ES-I3 (cell line): ENCODE measurements around the gene RSRC1.
"Not testable (repeated sequence)": the region's sequence is repeated elsewhere in the genome, so short reads cannot be mapped to it uniquely, and the experiment has no call there.

Source experiments
- H3K36me3 ChIP-seq: 2 replicates; pipeline ENCODE4 v1.6.1; 2013; ENCODE audit warnings: mild to moderate bottlenecking, low read length, control low read depth, moderate library complexity; ENCODE audit not compliant: insufficient read depth
- H3K4me1 ChIP-seq: 2 replicates; pipeline ENCODE4 v1.6.1; 2013; ENCODE audit warnings: mild to moderate bottlenecking, control low read depth, low read length; ENCODE audit not compliant: insufficient read depth
- H3K9ac ChIP-seq: 2 replicates; pipeline ENCODE4 v1.6.1; 2013; ENCODE audit warnings: low read depth, mild to moderate bottlenecking, low read length, moderate library complexity
- H3K9me3 ChIP-seq: 2 replicates; pipeline ENCODE4 v1.6.1; 2013; ENCODE audit warnings: mild to moderate bottlenecking, low read length, moderate library complexity; ENCODE audit not compliant: control insufficient read depth, insufficient read depth

Gene RSRC1, protein sequence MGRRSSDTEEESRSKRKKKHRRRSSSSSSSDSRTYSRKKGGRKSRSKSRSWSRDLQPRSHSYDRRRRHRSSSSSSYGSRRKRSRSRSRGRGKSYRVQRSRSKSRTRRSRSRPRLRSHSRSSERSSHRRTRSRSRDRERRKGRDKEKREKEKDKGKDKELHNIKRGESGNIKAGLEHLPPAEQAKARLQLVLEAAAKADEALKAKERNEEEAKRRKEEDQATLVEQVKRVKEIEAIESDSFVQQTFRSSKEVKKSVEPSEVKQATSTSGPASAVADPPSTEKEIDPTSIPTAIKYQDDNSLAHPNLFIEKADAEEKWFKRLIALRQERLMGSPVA

DNA sequence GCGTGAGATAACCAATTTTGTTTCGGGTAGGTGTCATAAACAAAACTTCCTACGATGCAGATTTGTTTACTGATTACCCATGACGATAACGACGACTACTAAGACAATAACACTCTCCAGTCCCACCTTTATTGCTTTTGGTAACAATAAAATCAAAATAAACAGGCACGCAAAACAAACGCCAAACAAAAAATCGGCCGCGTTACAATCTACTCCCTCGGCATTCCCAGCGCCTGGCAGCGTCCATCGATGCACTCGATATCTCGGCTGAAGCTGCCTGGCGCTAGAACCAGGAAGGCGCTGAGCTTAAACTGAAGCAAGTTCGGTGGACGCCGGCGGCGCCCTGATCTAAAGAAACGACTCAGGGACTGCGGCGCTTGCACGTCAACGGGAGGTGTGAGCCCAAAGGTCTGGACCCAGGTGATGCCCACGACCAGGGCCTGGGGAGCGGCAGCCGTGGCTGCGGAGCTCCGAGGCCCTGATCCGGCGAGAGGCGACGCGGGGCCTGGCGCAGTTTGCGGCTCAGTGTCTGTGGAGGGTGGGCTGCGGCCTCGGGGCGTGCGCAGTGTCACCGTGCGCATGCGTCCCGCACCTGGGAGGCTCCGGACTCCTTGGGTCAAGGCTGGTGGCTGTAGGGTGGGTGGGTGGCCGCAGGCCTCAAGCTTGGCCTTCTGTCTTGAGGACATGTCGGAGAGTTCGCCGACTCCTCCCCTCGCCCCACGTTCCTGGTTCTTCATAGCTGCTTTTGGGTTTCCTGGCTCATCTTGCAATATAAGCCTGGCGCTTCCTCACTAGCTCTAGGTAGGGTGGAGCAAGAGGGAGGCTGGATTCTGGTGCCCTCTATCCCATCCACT, at the start of gene RSRC1:
Gene RSRC1 (plus strand): TSS at position 286 of the 854 bp plus-strand sequence. CDS start 12,016 bp downstream, outside the sequence.
- Histone ChIP-seq H3K9me3 (no peaks in the 10 kb centered on the region), H3K4me1 (peaks cover 4% of the 10 kb centered on the region; the same call in 1 of the 2 replicates), H3K36me3 (no peaks in the 10 kb centered on the region)

DNA sequence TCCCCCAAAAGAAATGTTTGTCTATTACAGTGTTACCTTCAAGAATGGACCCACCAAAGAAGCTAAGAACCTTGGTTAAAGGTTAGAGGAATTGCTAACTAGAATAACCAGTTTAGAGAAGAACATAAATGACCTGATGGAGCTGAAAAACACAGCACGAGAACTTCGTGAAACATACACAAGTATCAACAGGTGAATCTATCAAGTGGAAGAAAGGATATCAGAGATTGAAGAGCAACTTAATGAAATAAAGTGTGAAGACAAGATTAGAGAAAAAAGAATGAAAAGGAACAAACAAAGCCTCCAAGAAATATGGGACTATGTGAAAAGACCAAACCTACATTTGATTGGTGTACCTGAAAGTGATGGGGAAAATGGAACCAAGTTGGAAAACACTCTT, 44.3 kb upstream of the RSRC1 start:
- H3K4me1 ChIP-seq, H3K36me3 ChIP-seq, H3K9ac ChIP-seq, H3K9me3 ChIP-seq: not testable (repeated sequence)

More for the DNA sequence above, at the start of gene RSRC1:
- peak within 1 kb of the TSS; percentile 88 for H3K9ac ChIP-seq

DNA sequence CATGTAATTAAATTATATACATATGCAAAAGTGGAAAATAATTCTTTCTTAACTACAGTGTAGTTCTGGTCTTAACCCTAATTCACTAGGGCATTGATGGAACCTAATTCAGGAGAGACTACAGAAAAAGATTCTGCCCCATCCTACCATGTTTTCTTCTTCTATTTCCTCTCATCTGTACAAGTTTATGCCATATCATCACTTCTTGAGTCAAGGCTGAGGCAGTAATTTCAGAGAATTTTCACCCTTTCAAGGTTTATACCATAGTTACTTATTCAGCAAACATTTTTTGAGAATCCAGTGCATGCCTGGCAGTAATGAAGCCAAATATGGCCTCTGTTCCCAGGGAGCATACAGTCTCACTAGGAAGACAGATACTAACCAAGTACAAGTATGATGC, 37.1 kb upstream of the RSRC1 start:
- Histone ChIP-seq H3K9ac (no peak overlapping the region), H3K36me3 (no peaks in the 10 kb centered on the region), H3K4me1 (no peaks in the 10 kb centered on the region), H3K9me3 (no peaks in the 10 kb centered on the region)

DNA sequence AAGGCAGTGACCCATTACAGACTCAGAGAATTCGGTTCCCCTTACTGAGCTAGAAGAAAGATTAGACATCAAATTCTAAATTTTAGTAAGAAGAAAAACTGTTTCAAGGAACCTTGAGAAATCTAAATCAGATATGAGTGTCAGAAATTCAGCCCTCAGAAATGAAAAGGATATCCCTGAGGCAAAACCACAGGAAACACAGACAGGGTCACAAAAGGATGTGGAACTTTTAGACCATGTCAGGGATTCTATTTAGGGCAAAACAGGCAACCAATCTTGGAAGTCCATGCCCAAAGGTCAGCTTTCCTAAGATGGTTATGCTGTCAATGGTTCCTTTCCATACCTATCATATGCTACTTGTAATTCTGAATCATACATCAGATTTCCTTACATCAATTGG, 35.3 kb upstream of the RSRC1 start:
- no peak overlapping the region for H3K9ac ChIP-seq
- no peaks in the 10 kb centered on the region for H3K36me3 ChIP-seq
- H3K4me1 ChIP-seq = no peaks in the 10 kb centered on the region
- no peaks in the 10 kb centered on the region for H3K9me3 ChIP-seq

DNA sequence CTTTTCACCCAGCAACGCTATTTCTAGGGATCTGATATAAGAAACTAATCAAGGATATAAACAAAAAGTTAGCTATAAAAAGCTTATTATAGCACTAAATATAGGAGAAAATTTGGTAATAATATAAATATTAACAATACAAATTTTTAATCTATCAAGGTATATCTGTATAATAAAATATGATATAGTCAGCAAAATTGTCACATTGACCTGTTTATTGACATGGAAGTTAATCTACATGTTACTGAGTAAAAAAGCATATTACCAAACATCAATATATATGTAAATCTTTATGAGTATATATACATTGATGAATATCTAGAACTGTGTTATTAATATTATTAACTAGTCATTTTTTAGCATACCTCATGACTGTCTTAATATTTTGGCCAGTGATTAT, 30.3 kb upstream of the RSRC1 start:
- no peak overlapping the region for H3K9ac ChIP-seq
- no peaks in the 10 kb centered on the region for H3K9me3 ChIP-seq
- H3K4me1 ChIP-seq = no peaks in the 10 kb centered on the region
- H3K36me3 ChIP-seq = no peaks in the 10 kb centered on the region

DNA sequence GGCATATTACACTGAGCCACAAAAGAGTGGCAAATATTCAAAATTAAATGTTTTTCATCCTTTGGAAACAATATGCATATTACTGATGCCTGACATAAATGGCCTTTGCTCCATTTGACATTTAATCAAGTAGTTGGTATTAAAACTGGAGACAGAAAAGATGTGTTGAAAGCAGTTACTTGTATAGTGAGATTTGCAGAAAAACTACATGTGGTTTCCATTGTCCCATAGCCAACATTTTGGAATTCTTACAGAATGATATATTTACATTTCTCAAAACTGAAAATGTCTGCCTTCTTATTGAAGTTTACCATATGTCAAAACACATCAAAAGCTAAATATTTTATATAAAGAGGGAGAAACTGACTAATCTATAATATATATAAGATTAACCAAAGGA, 25.2 kb upstream of the RSRC1 start:
- H3K36me3 ChIP-seq = no peaks in the 10 kb centered on the region
- no peak overlapping the region for H3K9ac ChIP-seq
- H3K4me1 ChIP-seq = no peaks in the 10 kb centered on the region
- no peaks in the 10 kb centered on the region for H3K9me3 ChIP-seq

DNA sequence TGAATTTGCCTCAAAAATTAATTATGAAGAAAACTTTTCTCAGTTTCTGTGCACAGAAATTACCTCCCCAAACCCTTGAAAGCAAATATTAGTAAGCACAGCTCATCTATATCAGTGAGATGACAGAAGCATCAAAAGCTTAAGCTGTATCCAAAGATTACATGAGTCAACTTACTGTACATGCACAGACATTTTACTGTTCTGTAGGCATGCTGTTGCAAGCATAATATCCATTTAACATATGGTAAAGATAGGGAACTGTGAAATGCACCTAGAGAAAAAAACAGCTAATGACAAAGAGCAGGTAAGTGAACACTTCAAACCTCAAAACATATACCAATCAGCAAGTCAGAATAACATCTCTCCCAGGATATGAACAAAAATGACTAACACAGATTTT, 24.5 kb upstream of the RSRC1 start:
- no peaks in the 10 kb centered on the region for H3K9me3 ChIP-seq
- no peak overlapping the region for H3K9ac ChIP-seq
- no peaks in the 10 kb centered on the region for H3K4me1 ChIP-seq
- no peaks in the 10 kb centered on the region for H3K36me3 ChIP-seq

DNA sequence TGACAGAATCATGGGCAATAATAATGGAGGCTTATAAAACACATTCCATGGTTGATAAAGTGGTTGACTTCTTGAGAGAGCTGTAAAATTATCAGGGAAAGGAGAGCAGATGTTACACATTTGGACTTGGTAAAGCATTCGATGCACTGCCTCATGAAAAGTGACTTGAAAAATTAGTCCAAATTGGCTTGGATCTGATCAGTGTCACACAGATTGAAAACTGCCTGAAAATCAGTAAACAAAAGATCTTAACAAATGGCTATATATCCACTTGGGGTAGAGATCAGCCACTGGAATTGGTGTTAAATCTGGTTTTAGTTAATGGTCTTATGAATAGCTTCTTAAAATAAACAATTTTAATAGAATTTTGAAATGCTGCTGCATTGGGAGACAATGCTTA, 24.0 kb upstream of the RSRC1 start:
- Histone ChIP-seq H3K9me3 (no peaks in the 10 kb centered on the region), H3K36me3 (no peaks in the 10 kb centered on the region), H3K4me1 (no peaks in the 10 kb centered on the region), H3K9ac (no peak overlapping the region)

DNA sequence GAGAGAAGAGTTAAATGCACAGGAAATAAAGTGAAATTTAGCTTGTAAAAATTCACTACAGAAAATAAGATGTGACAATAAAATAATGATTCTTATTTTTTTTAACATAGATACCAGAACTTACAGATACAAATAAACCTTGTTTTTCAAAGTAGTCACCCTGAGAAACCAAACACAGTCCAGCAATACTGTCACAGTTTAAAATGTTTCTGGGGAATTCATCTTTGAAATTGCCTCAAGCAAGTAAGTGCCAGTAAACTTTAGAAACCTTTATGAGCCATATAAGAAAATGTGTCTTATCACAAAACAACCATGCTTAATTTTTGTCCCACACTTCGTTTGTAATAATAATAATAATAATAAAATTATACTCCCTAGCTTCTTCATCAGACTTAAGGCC, 23.5 kb upstream of the RSRC1 start:
- Histone ChIP-seq H3K36me3 (no peaks in the 10 kb centered on the region), H3K9ac (no peak overlapping the region), H3K4me1 (no peaks in the 10 kb centered on the region), H3K9me3 (no peaks in the 10 kb centered on the region)

DNA sequence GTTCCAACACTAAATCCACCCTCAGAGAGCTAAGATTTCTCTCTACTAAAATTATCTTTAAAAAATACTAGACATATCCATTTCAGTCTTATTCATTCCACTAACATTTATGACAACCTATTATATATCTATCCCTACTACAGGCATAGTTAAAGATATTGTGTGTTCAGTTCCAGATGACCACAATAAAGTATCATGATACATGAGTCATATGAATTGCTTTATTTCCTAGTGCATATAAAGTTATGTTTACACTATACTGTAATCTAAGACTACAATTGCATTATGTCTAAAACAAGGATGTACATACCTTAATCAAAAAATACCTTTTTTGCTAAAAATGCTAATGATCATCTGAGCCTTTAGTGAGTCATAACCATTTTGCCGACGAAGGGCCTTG, 23.1 kb upstream of the RSRC1 start:
- Histone ChIP-seq H3K4me1 (no peaks in the 10 kb centered on the region), H3K9ac (no peak overlapping the region), H3K36me3 (no peaks in the 10 kb centered on the region), H3K9me3 (no peaks in the 10 kb centered on the region)

DNA sequence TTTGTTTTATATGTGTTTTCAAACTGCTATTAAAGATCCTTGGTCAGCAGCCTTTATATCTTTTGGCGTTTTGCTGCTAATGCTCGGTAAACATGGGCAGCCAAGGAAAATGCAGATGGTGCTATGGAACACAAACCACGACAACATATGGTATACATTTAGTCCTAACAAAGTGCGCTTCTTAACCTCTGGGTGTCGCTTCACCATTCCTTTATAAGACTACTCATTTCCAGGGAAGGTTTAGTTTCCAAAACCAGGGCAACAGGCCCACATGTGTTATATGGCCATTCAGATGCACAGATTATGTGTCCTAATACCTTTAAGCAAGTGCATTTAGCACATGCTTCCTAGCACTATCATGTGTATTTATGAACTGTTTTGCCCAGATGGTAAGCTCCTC, 18.4 kb upstream of the RSRC1 start:
- Histone ChIP-seq H3K9me3 (no peaks in the 10 kb centered on the region), H3K4me1 (no peaks in the 10 kb centered on the region), H3K9ac (no peak overlapping the region), H3K36me3 (no peaks in the 10 kb centered on the region)

DNA sequence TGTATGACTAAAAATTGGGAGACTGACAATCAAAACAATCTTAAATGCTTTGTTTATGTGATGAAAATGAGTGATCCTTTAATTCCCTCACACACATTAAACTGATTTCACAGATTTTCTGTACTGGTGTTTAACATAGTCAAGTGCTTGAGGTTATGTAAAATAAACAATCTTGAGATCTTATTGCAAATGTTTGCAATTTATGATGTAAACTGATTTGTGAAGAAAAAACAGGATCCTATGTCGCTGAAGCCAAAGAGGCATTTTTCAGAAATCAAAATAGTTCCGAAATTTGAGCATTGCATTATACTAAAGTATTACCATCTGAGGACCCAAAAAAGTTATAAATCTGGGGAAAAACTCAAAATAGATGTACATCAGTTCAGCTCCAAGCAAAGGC, 16.4 kb upstream of the RSRC1 start:
- Histone ChIP-seq H3K9me3 (no peaks in the 10 kb centered on the region), H3K4me1 (no peaks in the 10 kb centered on the region), H3K9ac (no peak overlapping the region), H3K36me3 (no peaks in the 10 kb centered on the region)

DNA sequence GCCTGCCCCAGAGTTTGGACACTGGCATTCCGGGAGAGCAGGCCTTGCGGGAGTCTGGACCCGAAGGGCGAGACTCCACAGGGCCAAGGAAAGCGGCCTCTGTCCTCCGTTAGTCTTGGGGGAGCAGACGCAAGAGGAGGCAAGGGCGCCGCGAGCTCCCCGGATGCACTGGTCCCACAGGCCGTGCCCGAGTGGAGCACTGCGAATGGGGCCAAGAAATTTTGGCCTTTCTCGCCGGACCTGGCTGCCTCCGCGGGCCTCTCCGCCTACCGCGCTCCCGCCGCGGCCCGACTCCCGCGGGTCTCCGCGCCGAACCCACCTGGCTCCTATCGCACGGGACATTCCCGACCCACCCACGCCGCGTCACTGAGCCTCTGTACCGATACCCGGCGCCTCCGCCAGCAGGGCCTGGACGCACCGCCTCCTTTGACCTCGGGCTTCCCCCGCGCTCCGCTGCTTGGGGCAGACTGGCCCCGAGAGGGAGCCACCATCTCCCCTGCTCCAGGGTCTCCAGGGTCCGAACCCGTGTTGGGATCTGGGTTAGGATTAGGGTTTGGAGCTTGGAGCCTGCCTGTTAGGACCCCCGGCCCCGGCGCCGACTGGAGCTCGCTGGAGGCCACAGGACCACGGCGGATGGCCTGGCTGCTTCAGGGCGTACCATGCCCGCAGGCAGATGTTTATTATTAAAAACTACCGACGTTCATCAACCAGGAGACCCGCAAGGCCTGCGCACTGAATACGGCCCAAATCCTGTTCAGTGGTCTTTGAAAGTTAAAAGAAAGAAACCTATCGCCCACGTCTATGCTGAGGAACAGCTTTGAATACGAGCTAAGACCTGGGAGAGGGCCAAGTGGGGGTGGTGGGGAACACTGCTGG, 15.4 kb upstream of the RSRC1 start:
- Histone ChIP-seq H3K4me1 (no peaks in the 10 kb centered on the region; the same call in 1 of the 2 replicates), H3K9me3 (no peaks in the 10 kb centered on the region), H3K36me3 (no peaks in the 10 kb centered on the region), H3K9ac (peak overlapping the region; percentile 46; the same call in 1 of the 2 replicates)

DNA sequence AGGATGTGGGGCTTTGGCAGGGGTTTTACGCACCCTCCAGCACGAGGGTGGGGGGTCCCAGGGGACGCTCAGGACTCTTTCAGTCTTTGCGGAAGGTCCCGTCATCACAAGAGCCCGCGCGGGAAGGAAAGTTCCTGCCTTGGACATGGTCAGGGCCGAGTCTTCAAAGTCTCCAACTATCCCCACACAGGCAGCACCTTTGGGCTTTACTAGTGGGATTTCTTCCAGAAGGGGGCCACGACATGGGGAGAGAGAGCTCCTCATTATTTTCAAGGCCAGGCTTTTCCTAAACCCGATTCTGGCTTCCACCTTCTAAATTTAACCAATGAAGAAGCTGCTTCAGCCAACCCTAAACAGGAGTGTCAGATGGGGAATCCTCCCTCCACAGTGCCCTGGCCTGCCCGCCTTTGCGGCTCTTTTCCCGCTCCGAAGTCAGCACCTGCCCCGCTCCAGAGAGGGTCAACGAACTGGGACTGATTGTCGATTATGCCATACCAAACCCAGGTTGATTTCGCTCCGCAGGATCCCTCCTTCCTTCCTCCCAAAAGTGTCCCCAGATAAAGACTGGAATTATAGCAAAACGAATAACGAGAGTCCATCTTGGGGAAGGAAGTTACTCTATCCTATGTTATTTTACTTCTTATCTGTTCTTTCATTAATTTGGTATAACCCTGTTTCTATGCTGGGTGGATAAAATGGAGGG, 14.6 kb upstream of the RSRC1 start:
- no peaks in the 10 kb centered on the region for H3K36me3 ChIP-seq
- H3K4me1 ChIP-seq = no peaks in the 10 kb centered on the region; the same call in 1 of the 2 replicates
- H3K9ac ChIP-seq = peak overlapping the region; percentile 46; the same call in 1 of the 2 replicates
- H3K9me3 ChIP-seq = no peaks in the 10 kb centered on the region
